SK-N-SH (cell line): ENCODE results near the gene ZNF775. TPM values are rescaled to one million over a fixed set of nuclear protein-coding genes. Genes with fewer than 3 reads are reported as not detected.
A peak's percentile ranks its signal among the peaks of the same experiment; 100 is the strongest.

Experiments
- CTCF ChIA-PET: fragments of 300-600, 350-600 bp; formaldehyde crosslinking; extraction: SDS; loops from one replicate; lab custom pipeline; 2021; lab: Yijun Ruan, JAX
- POLR2A ChIA-PET: fragments of 350-600 bp; sonication (Branson Sonifier 250); formaldehyde crosslinking; extraction: SDS; loops from one replicate; lab custom pipeline; 2020; ENCODE audit warnings: antibody characterized with exemption, inconsistent platforms; lab: Yijun Ruan, JAX
- DNase-seq: peaks from one replicate; pipeline ENCODE4 v3.0.0; 2012
- H2AFZ ChIP-seq: fragments of 200-600 bp; sonication (generic); 2 replicates; pipeline ENCODE4 v1.8.1; 2016; ENCODE audit warnings: antibody characterized with exemption, mild to moderate bottlenecking, low read depth
- H3F3A ChIP-seq: fragments of 200-600 bp; sonication (generic); replicated peaks from 2 replicates; pipeline ENCODE3; 2016; ENCODE audit warnings: antibody characterized with exemption, mild to moderate bottlenecking; ENCODE audit not compliant: insufficient read depth
- H3K27ac ChIP-seq, 2 experiments: fragments of 200-500 bp in 1 of 2; fragments of 200-600 bp in 1 of 2; sonication (Bioruptor generic) in 1 of 2; sonication (generic), shearing (Covaris generic) in 1 of 2; 2 replicates each; pipeline versions ENCODE4 v1.5.1 to v1.6.1; 2014 to 2016; ENCODE audit warnings: low read depth in 2 of 2, inconsistent platforms in 1 of 2, low read length in 1 of 2, mild to moderate bottlenecking in 1 of 2, mixed read lengths in 1 of 2
- H3K27me3 ChIP-seq: fragments of 200-600 bp; sonication (generic), shearing (Covaris generic); 2 replicates; pipeline ENCODE4 v1.6.1; 2016; ENCODE audit warnings: mixed run types; ENCODE audit not compliant: insufficient read depth
- H3K36me3 ChIP-seq, 2 experiments: fragments of 200-500 bp in 1 of 2; fragments of 200-600 bp in 1 of 2; sonication (Bioruptor generic) in 1 of 2; sonication (generic) in 1 of 2; replicated peaks in 1 of 2; 2 replicates each; pipeline versions ENCODE3 to v1.5.1; 2014 to 2016; ENCODE audit warnings: low read length in 1 of 2, mild to moderate bottlenecking in 1 of 2; ENCODE audit not compliant: insufficient read depth in 2 of 2, control insufficient read depth in 1 of 2
- H3K4me1 ChIP-seq, 2 experiments: fragments of 200-500 bp in 1 of 2; fragments of 200-600 bp in 1 of 2; sonication (Bioruptor generic) in 1 of 2; sonication (generic), shearing (Covaris generic) in 1 of 2; 2 replicates each; pipeline versions ENCODE4 v1.5.1 to v1.6.1; 2014 to 2016; ENCODE audit warnings: low read depth in 1 of 2, low read length in 1 of 2, mixed run types in 1 of 2; ENCODE audit not compliant: insufficient read depth in 2 of 2, control insufficient read depth in 1 of 2
- H3K4me2 ChIP-seq: fragments of 200-600 bp; sonication (generic), shearing (Covaris generic); 2 replicates; pipeline ENCODE4 v1.6.1; 2017; ENCODE audit warnings: mixed run types
- H3K4me3 ChIP-seq, 2 experiments: fragments of 200-500 bp in 1 of 2; fragments of 200-600 bp in 1 of 2; sonication (Bioruptor generic) in 1 of 2; sonication (generic), shearing (Covaris generic) in 1 of 2; 2 replicates each; pipeline versions ENCODE4 v1.5.1 to v1.8.1; 2014 to 2016; ENCODE audit warnings: low read depth in 2 of 2, inconsistent platforms in 1 of 2, low read length in 1 of 2, mild to moderate bottlenecking in 1 of 2, mixed read lengths in 1 of 2, moderate library complexity in 1 of 2
- H3K79me2 ChIP-seq: fragments of 200-600 bp; sonication (generic); 2 replicates; pipeline ENCODE4 v1.8.1; 2017; ENCODE audit warnings: mild to moderate bottlenecking; ENCODE audit not compliant: insufficient read depth
- H3K9ac ChIP-seq: fragments of 200-600 bp; sonication (generic); 2 replicates; pipeline ENCODE4 v1.6.1; 2017; ENCODE audit warnings: mixed run types
- H3K9me2 ChIP-seq: fragments of 200-600 bp; sonication (generic); 2 replicates; pipeline ENCODE4 v1.6.1; 2017; ENCODE audit warnings: mixed run types
- H3K9me3 ChIP-seq: fragments of 200-600 bp; sonication (generic); 2 replicates; pipeline ENCODE4 v1.6.1; 2017; ENCODE audit warnings: mixed run types, mild to moderate bottlenecking, moderate library complexity
- H4K20me1 ChIP-seq: fragments of 200-600 bp; sonication (generic); 2 replicates; pipeline ENCODE4 v1.6.1; 2017; ENCODE audit warnings: mild to moderate bottlenecking, mixed run types; ENCODE audit not compliant: insufficient read depth
- FOSL2 ChIP-seq: IDR thresholded peaks from 2 replicates; pipeline ENCODE4 v1.4.0; 2012; ENCODE audit warnings: low read depth, mild to moderate bottlenecking, moderate library complexity, borderline replicate concordance
- IRF3 ChIP-seq: fragments of 150-350 bp; IDR thresholded peaks from 2 replicates; pipeline ENCODE4 v1.6.1; 2016; ENCODE audit warnings: mild to moderate bottlenecking, low read depth, low read length
- JUND ChIP-seq: IDR thresholded peaks from 2 replicates; pipeline ENCODE4 v1.4.0; 2012
- RAD21 ChIP-seq: IDR thresholded peaks from 2 replicates; pipeline ENCODE4 v1.6.1; 2012; ENCODE audit warnings: mild to moderate bottlenecking, low read length
- RFX5 ChIP-seq: IDR thresholded peaks from 2 replicates; pipeline ENCODE4 v1.6.1; 2012; ENCODE audit warnings: mild to moderate bottlenecking, improper control_type of control experiment, low read length
- TAF1 ChIP-seq: IDR thresholded peaks from 2 replicates; pipeline ENCODE4 v1.6.1; 2012; ENCODE audit warnings: low read depth, mild to moderate bottlenecking, low read length, moderate library complexity, borderline replicate concordance
- TCF12 ChIP-seq: IDR thresholded peaks from 2 replicates; pipeline ENCODE4 v1.4.0; 2012
- ZBTB33 ChIP-seq: IDR thresholded peaks from 2 replicates; pipeline ENCODE4 v1.4.0; 2012; ENCODE audit warnings: low read depth, borderline replicate concordance
- WGBS: methylation state at CpG from one replicate; pipeline ENCODE4 v1.1.6; 2017; ENCODE audit warnings: low lambda C conversion rate; 5-methylcytosine and 5-hydroxymethylcytosine counted together
- polyA plus RNA-seq, 3 experiments: library from polyadenylated mRNA; depleted of rRNA; stranded (reverse); fragments of >200 nt; gene quantifications; 2 replicates each; pipeline ENCODE4 v1.2.3, GENCODE V29; 2012

ZNF775 gene
- polyA plus RNA-seq, 1 of the 3 experiments (the other 2 are of a cell fraction): 5.0 TPM

DNA sequence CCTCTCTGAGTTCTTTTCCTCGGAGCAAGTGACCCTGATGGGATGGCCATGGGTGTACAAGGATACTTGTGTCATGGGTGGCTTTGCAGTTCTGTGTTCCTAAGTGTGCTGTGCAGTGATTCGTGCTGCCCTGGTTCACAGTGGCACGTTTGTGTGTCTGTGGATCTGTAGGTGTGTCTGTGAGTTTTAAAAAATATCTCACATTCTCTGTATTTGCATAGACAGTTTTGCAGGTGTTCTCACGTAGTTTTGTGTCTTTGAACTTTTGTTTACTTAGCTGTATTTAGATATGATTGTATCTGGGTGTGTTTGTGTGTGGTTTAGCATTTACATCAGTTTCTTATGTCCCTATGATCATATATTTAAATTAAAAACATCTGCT is 3.7 kb downstream of the ZNF775 start:
- Histone ChIP-seq H3K79me2 (peaks cover 44% of the 10 kb centered on the region; the same call in 1 of the 2 replicates), H3K9me2 (no peaks in the 10 kb centered on the region), H3K4me3 (no peak overlapping the region), H3K9me3 (no peaks in the 10 kb centered on the region), H3K36me3 (peaks cover 0 to under 1% of the 10 kb centered on the region in 2 experiments), H3K27me3 (no peaks in the 10 kb centered on the region), H3K4me2 (no peak overlapping the region), H4K20me1 (peaks cover 8% of the 10 kb centered on the region; the same call in 1 of the 2 replicates), H3F3A (peaks cover 7% of the 10 kb centered on the region), H3K27ac (no peak overlapping the region; a peak in 1 of 4 replicates), H3K9ac (no peak overlapping the region), H3K4me1 (peaks cover 0 to 65% of the 10 kb centered on the region in 2 experiments; a peak in 2 of 4 replicates), H2AFZ (no peak overlapping the region)
- DNase-seq: no peak
- WGBS: 67% methylated on average over 4 of the region's 4 CpGs
- TF ChIP-seq ZBTB33: no peak
- TF ChIP-seq RAD21: no peak
- no peak for TF ChIP-seq IRF3
- no peak for TF ChIP-seq TAF1
- TF ChIP-seq RFX5: no peak
- TF ChIP-seq TCF12: peak; percentile 38; the same call in 1 of the 2 replicates
- TF ChIP-seq FOSL2: no peak
- ChIA-PET POLR2A (no interaction called here), CTCF (interaction anchor here (1.0 kb wide), 1 partner anchor 19 kb away, joined by 3 read pairs; no protein-coding TSS in a partner anchor)

GRCh38 chr7:150383710-150384397 is 4.7 kb downstream of the ZNF775 start:
- no peaks in the 10 kb centered on the region for H3F3A ChIP-seq
- H2AFZ ChIP-seq: no peak overlapping the region
- H3K36me3 ChIP-seq: peaks cover 0 to 3% of the 10 kb centered on the region in 2 experiments
- POLR2A ChIA-PET: interaction anchor here (0.7 to 2.6 kb wide), 2 partner anchors 15 to 22 kb away, joined by 3 to 22 read pairs; partner anchors contain the start of gene REPIN1
- peaks cover 44% of the 10 kb centered on the region; the same call in 1 of the 2 replicates for H3K79me2 ChIP-seq
- TF ChIP-seq JUND: no peak
- no peak overlapping the region for H3K4me3 ChIP-seq
- H3K9me2 ChIP-seq: no peaks in the 10 kb centered on the region
- H3K27ac ChIP-seq: peak overlapping the region in 1 of 2 experiments; percentile 39; a peak in 1 of 4 replicates
- H3K9me3 ChIP-seq: no peaks in the 10 kb centered on the region
- no peak overlapping the region for H3K4me2 ChIP-seq
- H3K27me3 ChIP-seq: no peaks in the 10 kb centered on the region
- WGBS: 97% methylated on average over 16 of the region's 22 CpGs
- peaks cover 0 to 60% of the 10 kb centered on the region in 2 experiments; a peak in 2 of 4 replicates for H3K4me1 ChIP-seq
- no peak overlapping the region for H3K9ac ChIP-seq
- CTCF ChIA-PET: interaction anchor here (0.9 to 1.2 kb wide), 3 partner anchors 12 to 579 kb away, joined by 3 read pairs; no protein-coding TSS in a partner anchor
- peaks cover 8% of the 10 kb centered on the region; the same call in 1 of the 2 replicates for H4K20me1 ChIP-seq
- DNase-seq: peak; percentile 49
